GM12875 (cell line): ENCODE results near the gene ZNF337.
A peak's percentile ranks its signal among the peaks of the same experiment; 100 is the strongest.

Experiments used
- H3K4me3 ChIP-seq: one replicate; pipeline ENCODE4 v1.5.1; 2011; ENCODE audit warnings: low read depth, low read length, control low read depth
- CTCF ChIP-seq: IDR thresholded peaks from 2 replicates; pipeline ENCODE4 v1.5.1; 2011; ENCODE audit warnings: low read depth, mild to moderate bottlenecking, control low read depth, inconsistent platforms, low read length, moderate library complexity, borderline replicate concordance; ENCODE audit not compliant: insufficient read depth

The ZNF337 gene

GRCh38 chr20:25696371-25697131 lies at the start of gene ZNF337:
TSS of gene ZNF337 (minus strand) at chr20:25696853. CDS start at chr20:25686417, 10,436 bp downstream.
- no peak for TF ChIP-seq CTCF
- H3K4me3 ChIP-seq = peak within 1 kb of the TSS; percentile 82

- TF ChIP-seq CTCF = no peak
- H3K4me3 ChIP-seq = no peak overlapping the region
Observed at GRCh38 chr20:25745738-25746137, 49.1 kb upstream of the ZNF337 start.

- H3K4me3 ChIP-seq = no peak overlapping the region
- TF ChIP-seq CTCF = no peak
Observed at GRCh38 chr20:25745100-25745499, 48.4 kb upstream of the ZNF337 start.

GRCh38 chr20:25744261-25744660 lies 47.6 kb upstream of the ZNF337 start:
- TF ChIP-seq CTCF = no peak
- no peak overlapping the region for H3K4me3 ChIP-seq

- no peak overlapping the region for H3K4me3 ChIP-seq
- no peak for TF ChIP-seq CTCF
Observed at GRCh38 chr20:25741088-25741487, 44.4 kb upstream of the ZNF337 start.

- TF ChIP-seq CTCF = no peak
- no peak overlapping the region for H3K4me3 ChIP-seq
Observed at GRCh38 chr20:25739615-25740320, 43.1 kb upstream of the ZNF337 start.

GRCh38 chr20:25738198-25738597 lies 41.5 kb upstream of the ZNF337 start:
- no peak overlapping the region for H3K4me3 ChIP-seq
- TF ChIP-seq CTCF = no peak
